ENCODE data around the gene SNX25.
"Not testable (repeated sequence)": the region's sequence is repeated elsewhere in the genome, so short reads cannot be mapped to it uniquely, and the experiment has no call there.

SNX25 gene

DNA sequence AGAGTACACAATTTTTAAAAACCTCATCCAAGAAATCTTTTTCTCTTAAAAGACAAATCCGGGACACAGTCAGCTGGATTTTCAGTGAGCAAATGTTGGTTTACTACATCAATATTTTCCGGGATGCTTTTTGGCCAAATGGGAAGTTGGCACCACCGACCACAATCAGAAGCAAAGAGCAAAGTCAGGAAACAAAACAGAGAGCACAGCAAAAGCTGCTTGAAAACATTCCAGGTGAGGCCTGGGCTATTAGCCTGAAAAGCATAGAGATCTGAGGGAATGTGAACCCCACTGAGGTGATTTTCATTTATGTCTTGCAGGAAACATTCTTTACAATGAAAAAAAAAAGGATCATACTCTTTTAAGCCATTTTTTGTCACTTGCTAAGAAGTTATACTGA, 152.5 kb downstream of the SNX25 start:
- Histone ChIP-seq H4K20me1 (ENCODE audit: insufficient read depth, low read length) (no peaks in the 10 kb centered on the region), H3K4me2 (ENCODE audit: low read length) (no peak overlapping the region), H3K4me1 (ENCODE audit: insufficient read depth, low read length, severe bottlenecking) (no peaks in the 10 kb centered on the region), H3K9me2 (ENCODE audit: low read depth, low read length) (no peaks in the 10 kb centered on the region), H3K27ac (ENCODE audit: low read depth, low read length, poor library complexity, severe bottlenecking) (no peak overlapping the region), H3K36me3 (ENCODE audit: insufficient read depth, low read length) (peaks cover 32% of the 10 kb centered on the region), H3F3A (ENCODE audit: insufficient read depth, low read length) (no peaks in the 10 kb centered on the region), H2AFZ (ENCODE audit: low read length) (no peak overlapping the region), H3K9ac (ENCODE audit: low read length) (no peak overlapping the region), H3K79me2 (ENCODE audit: insufficient read depth, low read length) (no peaks in the 10 kb centered on the region), H3K9me3 (ENCODE audit: low read length) (no peaks in the 10 kb centered on the region), H3K4me3 (ENCODE audit: low read depth, low read length, poor library complexity, severe bottlenecking) (no peak overlapping the region), H3K27me3 (ENCODE audit: insufficient read depth, low read length) (no peaks in the 10 kb centered on the region)
- TF ChIP-seq, protein P1, sequence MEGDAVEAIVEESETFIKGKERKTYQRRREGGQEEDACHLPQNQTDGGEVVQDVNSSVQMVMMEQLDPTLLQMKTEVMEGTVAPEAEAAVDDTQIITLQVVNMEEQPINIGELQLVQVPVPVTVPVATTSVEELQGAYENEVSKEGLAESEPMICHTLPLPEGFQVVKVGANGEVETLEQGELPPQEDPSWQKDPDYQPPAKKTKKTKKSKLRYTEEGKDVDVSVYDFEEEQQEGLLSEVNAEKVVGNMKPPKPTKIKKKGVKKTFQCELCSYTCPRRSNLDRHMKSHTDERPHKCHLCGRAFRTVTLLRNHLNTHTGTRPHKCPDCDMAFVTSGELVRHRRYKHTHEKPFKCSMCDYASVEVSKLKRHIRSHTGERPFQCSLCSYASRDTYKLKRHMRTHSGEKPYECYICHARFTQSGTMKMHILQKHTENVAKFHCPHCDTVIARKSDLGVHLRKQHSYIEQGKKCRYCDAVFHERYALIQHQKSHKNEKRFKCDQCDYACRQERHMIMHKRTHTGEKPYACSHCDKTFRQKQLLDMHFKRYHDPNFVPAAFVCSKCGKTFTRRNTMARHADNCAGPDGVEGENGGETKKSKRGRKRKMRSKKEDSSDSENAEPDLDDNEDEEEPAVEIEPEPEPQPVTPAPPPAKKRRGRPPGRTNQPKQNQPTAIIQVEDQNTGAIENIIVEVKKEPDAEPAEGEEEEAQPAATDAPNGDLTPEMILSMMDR (IDR thresholded peaks at IDR 0.05; ENCODE audit: low read length): no peak
- TF ChIP-seq EZH2 (IDR thresholded peaks at IDR 0.05; ENCODE audit: borderline replicate concordance, low read length): no peak

DNA sequence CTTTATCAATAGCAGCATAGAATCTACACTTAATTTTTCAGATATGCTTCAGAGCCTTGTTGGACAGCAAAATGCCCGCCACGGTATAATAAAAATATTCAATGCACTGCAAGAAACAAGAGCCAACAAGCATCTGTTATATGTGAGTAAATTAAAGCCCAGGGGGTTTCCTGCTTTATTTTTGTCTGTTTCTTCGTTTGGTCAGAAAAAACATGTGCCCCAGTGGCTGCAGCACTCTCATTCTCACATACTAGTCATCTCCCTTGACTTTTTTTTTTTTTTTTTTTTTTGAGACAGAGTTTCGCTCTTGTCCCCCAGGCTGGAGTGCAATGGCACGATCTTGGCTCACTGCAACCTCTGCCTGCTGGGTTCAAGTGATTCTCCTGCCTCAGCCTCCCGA, 153.2 kb downstream of the SNX25 start:
- peaks cover 29% of the 10 kb centered on the region for H3K36me3 ChIP-seq (ENCODE audit: insufficient read depth, low read length)
- not testable (repeated sequence) for H3K27me3 ChIP-seq (ENCODE audit: insufficient read depth, low read length); H4K20me1 ChIP-seq (ENCODE audit: insufficient read depth, low read length); H3F3A ChIP-seq (ENCODE audit: insufficient read depth, low read length); H3K4me2 ChIP-seq (ENCODE audit: low read length); H3K9ac ChIP-seq (ENCODE audit: low read length); H3K4me3 ChIP-seq (ENCODE audit: low read depth, low read length, poor library complexity, severe bottlenecking); H3K4me1 ChIP-seq (ENCODE audit: insufficient read depth, low read length, severe bottlenecking); H3K27ac ChIP-seq (ENCODE audit: low read depth, low read length, poor library complexity, severe bottlenecking); H3K9me3 ChIP-seq (ENCODE audit: low read length); H3K79me2 ChIP-seq (ENCODE audit: insufficient read depth, low read length); H3K9me2 ChIP-seq (ENCODE audit: low read depth, low read length); H2AFZ ChIP-seq (ENCODE audit: low read length)

DNA sequence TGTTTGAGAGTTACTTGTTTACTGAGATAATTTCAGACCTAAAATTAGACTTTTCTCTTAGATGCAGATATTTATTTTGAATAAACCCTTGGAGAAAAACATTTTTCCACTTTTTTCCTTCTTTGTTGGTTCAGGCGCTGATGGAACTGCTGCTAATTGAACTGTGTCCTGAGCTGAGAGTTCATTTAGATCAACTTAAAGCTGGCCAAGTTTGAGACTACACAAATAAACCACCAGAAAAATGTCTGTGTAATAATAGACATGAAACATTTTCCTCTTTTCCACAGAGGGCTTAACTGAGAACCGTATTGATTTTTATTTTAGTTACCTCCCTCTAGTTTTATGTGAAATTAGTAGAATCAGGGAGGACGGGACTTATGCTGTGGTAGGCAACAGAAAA, 153.9 kb downstream of the SNX25 start:
- peaks cover 23% of the 10 kb centered on the region for H3K36me3 ChIP-seq (ENCODE audit: insufficient read depth, low read length)

DNA sequence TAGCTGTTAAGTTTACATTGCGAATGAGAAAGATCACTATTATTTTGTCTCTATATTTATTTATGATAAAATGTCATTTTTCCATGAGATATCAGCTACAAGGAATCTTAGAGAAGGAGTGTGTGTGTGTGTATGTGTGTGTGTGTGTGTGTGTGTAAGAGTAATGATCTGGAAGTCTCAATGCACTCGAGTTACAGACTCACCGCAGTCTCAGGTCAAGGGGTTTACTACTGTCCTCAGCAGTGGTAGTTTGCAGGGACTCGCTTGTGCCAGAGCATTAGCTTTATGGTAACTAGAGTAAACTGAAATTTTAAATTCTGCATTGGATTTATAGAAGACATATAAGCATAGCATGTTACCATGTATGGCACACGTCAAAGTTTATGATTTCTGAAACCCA, 155.5 kb downstream of the SNX25 start:
- H4K20me1 ChIP-seq (ENCODE audit: insufficient read depth, low read length): no peaks in the 10 kb centered on the region
- no peak overlapping the region for H3K4me2 ChIP-seq (ENCODE audit: low read length)
- no peaks in the 10 kb centered on the region for H3K79me2 ChIP-seq (ENCODE audit: insufficient read depth, low read length)
- H3K36me3 ChIP-seq (ENCODE audit: insufficient read depth, low read length): peaks cover 14% of the 10 kb centered on the region
- H3K9ac ChIP-seq (ENCODE audit: low read length): no peak overlapping the region
- H2AFZ ChIP-seq (ENCODE audit: low read length): no peak overlapping the region
- no peaks in the 10 kb centered on the region for H3K27me3 ChIP-seq (ENCODE audit: insufficient read depth, low read length)
- H3K4me3 ChIP-seq (ENCODE audit: low read depth, low read length, poor library complexity, severe bottlenecking): no peak overlapping the region
- no peak overlapping the region for H3K27ac ChIP-seq (ENCODE audit: low read depth, low read length, poor library complexity, severe bottlenecking)
- no peaks in the 10 kb centered on the region for H3K9me3 ChIP-seq (ENCODE audit: low read length)
- TF ChIP-seq, protein P1 (IDR thresholded peaks at IDR 0.05; ENCODE audit: low read length): no peak
- no peaks in the 10 kb centered on the region for H3F3A ChIP-seq (ENCODE audit: insufficient read depth, low read length)
- no peaks in the 10 kb centered on the region for H3K9me2 ChIP-seq (ENCODE audit: low read depth, low read length)
- no peaks in the 10 kb centered on the region for H3K4me1 ChIP-seq (ENCODE audit: insufficient read depth, low read length, severe bottlenecking)

More for the DNA sequence above, 153.9 kb downstream of the SNX25 start:
- Histone ChIP-seq H3K9me3 (ENCODE audit: low read length) (no peaks in the 10 kb centered on the region), H3K27me3 (ENCODE audit: insufficient read depth, low read length) (no peaks in the 10 kb centered on the region), H4K20me1 (ENCODE audit: insufficient read depth, low read length) (no peaks in the 10 kb centered on the region), H3F3A (ENCODE audit: insufficient read depth, low read length) (no peaks in the 10 kb centered on the region), H2AFZ (ENCODE audit: low read length) (no peak overlapping the region), H3K27ac (ENCODE audit: low read depth, low read length, poor library complexity, severe bottlenecking) (no peak overlapping the region), H3K9me2 (ENCODE audit: low read depth, low read length) (no peaks in the 10 kb centered on the region), H3K4me2 (ENCODE audit: low read length) (no peak overlapping the region), H3K79me2 (ENCODE audit: insufficient read depth, low read length) (no peaks in the 10 kb centered on the region), H3K4me1 (ENCODE audit: insufficient read depth, low read length, severe bottlenecking) (no peaks in the 10 kb centered on the region), H3K9ac (ENCODE audit: low read length) (no peak overlapping the region), H3K4me3 (ENCODE audit: low read depth, low read length, poor library complexity, severe bottlenecking) (no peak overlapping the region)
- no peak for TF ChIP-seq EZH2 (IDR thresholded peaks at IDR 0.05; ENCODE audit: borderline replicate concordance, low read length)
- TF ChIP-seq, protein P1 (IDR thresholded peaks at IDR 0.05; ENCODE audit: low read length): no peak
